T-helper 1 cell treated with Interleukin-12 subunit alpha and Interleukin-12 subunit beta and Interleukin-4 antibody, amounts not matched to agents 30 ng/mL and 1 ng/mL, for 36 hours (primary cell): ENCODE measurements around the gene CCR4. TPM values are rescaled to one million over a fixed set of nuclear protein-coding genes. Genes with fewer than 3 reads are reported as not detected.
"Not testable (repeated sequence)": the region's sequence is repeated elsewhere in the genome, so short reads cannot be mapped to it uniquely, and the experiment has no call there.

ENCODE experiments used
- intact Hi-C: fragments of 100-400 bp; cut with micrococcal nuclease; formaldehyde crosslinking; loops from one replicate; pipeline ENCODE4 v1.15.1; 2024
- total RNA-seq: library from RNA; stranded (reverse); gene quantifications from 2 replicates; pipeline ENCODE4 v1.2.3, GENCODE V29; 2022

CCR4 gene
- total RNA-seq = 42.5 and 43.6 TPM in 2 replicates

DNA sequence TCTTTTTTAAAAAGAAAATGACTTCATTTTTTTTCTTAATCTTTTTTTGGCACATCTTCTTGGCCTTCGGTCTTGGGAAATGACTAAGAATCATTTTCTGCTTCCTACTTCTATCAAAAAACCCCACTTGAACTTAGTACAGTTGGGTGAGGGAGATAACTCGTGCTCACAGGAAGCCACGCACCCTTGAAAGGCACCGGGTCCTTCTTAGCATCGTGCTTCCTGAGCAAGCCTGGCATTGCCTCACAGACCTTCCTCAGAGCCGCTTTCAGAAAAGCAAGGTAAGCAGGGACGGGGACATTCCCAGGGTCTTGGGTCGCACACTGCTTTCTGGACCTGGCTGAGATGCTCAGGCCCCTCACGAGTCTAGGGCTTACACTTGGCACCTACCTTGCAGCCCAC, at the start of gene CCR4:
Gene CCR4 (plus strand): TSS at position 235 of the 402 bp plus-strand sequence. CDS start 1,779 bp downstream, outside the sequence.
- intact Hi-C loops = loop anchor here (1.0 to 5.0 kb wide), 4 partner anchors 9 to 491 kb away; partner anchors contain the start of gene UBP1

DNA sequence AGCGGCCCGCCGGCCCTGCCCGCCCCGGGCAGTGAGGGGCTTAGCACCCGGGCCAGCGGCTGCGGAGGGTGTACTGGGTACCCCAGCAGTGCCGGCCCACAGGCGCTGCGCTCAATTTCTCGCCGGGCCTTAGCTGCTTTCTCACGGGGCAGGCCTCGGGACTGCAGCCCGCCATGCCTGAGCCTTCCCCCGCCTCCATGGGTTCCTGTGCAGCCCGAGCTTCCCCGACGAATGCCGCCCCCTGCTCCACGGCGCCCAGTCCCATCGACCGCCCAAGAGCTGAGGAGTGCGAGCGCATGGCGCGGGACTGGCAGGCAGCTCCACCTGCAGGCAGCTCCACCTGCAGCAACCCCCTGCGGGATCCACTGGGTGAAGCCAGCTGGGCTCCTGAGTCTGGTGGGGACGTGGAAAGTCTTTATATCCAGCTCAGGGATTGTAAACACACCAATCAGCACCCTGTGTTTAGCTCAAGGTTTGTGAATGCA, 48.5 kb upstream of the CCR4 start:
- intact Hi-C loops = loop anchor here (1.0 kb wide), 3 partner anchors 21 to 393 kb away; no protein-coding TSS in a partner anchor

DNA sequence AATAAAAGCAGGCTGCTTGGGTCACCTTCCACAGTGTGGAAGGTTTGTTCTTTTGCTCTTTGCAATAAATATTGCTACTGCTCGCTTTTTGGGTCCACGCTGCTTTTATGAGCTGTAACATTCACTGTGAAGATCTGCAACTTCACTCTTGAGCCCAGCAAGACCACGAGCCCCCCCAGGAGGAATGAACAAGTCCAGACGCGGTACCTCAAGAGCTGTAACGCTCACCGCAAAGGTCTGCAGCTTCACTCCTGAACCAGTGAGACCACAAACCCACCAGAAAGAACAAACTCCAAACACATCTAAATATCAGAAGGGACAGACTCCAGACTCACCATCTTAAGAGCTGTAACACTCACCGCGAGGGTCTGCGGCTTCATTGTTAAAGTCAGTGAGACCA, 47.5 kb upstream of the CCR4 start:
- intact Hi-C loops = loop anchor here (1.0 kb wide), 2 partner anchors 171 to 394 kb away; no protein-coding TSS in a partner anchor

DNA sequence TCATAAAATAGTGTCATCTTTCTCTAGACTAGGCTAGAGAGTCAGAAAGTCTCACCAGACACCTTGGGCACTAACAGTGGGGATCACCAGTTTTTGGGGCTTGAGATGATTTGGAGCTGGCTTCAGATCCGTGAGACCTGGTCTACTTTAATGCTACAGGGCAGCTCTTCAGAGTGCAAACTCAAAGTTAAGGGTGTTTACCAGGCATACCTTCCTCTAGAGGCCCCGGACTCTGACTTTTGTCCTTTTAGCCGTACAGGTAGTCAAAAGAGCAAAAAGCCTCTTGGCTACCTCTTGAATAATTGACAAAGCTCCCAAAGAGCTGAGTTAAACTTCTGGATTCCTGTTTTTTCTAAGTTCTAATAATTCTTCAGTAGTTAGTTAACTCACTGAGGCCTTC, 41.4 kb upstream of the CCR4 start:
- intact Hi-C loops = no loop called here

DNA sequence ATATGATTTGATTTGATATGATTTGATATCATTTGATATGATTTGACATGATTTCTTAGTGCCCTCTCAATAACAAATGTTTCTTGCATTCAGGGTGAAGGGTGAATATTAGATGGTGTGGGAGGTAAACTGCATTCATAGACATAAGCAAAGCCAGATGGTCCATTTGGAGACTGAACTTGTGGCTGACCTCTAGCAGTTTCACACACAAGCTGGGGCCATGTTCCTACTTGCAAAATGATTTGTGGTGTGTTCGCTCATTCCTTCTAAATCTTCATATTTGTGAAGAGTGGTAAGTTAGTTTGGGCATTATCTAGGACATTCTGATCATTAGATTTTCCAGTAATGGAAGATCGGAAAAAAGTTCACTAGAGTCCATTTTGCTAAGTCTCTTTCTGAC, 40.5 kb upstream of the CCR4 start:
- intact Hi-C loops = no loop called here

DNA sequence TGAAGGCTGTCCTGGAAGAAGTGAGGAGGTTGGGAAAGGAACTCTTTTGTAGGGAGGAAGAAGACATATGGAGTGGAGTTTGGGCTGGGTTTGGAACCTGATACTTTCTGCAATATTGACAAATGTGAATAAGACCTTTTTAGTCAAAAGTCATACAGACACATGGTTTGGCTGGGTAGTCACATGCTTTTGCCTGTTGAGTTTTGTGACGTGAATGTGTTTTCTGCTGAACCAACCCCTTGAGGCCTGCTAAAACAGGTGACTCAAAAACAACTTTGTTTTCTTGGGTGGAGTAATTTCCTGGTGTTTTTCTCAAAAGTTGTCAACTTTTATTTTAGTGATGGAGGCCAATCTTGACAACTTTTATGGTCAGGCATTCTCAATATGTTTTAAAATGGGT, 39.4 kb upstream of the CCR4 start:
- intact Hi-C loops = no loop called here

DNA sequence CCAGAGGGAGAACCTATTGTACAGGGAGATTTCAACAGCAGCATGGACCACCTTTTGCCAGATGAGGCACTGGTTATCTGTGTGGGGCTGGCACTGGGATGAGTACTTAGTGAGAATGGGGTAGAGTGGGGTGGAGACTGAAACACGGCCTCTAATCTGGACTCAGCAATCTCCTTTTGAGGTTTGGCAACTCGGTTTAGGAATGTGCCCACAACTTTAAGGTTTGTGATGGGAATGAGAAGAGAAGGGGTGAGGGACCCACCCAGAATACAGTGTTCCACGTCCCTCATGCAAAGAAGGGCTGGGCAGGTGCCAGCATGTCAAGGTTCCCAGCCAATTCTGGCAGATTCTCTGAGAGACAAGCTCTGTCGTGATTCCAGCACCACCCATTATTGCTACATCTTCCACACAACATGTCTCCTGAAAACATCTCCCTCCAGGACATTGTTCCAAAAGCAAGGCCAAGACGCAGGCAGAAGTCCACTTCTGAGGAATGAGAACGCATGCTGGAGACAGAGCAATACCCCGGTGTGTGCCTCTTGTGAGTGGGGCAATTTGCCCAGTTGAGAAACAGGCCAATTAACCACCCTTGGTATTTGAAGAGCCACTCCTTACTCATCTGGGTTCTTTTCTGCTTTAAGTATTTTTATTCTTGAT, 37.5 kb upstream of the CCR4 start:
- intact Hi-C loops = no loop called here

DNA sequence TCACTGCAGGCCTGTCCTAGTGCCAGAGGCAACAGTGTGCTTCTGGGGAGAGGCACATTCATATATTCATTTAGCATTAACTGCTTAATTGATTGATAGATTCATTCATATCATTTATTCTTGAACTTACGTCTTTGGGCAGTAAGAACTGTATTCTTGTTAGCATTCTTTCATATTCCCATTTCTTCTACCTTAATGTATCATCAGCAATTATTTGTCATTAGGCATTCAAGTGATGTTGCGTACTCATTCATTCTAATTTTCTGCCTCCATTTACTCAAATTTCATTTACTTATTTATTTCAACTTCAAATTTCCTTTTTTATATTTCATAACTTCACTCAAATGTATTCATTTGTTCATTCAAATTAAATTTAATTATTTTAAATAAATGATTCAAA, 31.5 kb upstream of the CCR4 start:
- intact Hi-C loops = no loop called here

DNA sequence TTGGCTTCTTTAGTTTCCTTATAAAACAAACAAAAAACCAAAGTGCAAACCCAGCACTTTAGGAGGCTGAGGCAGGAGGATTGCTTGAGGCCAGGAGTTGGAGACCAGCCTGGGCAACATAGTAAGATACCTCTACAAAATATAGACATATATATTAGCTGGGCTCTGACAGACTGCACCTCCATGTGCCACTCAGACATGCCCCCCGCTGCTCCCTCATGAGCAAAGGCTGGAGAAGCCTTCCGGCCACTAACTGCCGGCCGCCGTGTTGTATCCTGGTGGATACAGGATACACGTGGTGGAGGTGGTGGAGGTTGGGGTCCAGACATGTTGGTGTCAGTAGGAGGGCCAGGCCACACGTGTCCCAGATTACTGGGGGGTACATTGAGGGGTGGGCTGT, 29.4 kb upstream of the CCR4 start:
- intact Hi-C loops = no loop called here

DNA sequence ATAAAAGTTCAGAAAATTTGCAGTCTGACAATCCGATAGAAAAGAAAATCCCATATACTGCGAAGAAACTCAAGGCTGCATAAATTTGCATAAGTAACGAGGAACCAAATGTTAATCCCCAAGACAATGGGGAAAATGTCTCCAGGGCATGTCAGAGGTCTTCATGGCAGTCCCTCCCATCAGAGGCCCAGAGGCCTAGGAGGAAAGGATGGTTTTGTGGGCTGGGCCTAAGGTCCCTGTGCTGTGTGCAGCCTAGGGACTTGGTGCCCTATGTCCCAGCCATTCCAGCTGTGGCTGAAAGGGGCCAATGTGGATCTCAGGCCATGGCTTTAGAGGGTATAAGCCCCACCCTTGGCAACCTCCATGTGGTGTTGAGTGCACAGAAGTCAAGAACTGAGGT, 21.3 kb upstream of the CCR4 start:
- intact Hi-C loops = loop anchor here (5.0 kb wide), 1 partner anchor 48 kb away; no protein-coding TSS in a partner anchor

DNA sequence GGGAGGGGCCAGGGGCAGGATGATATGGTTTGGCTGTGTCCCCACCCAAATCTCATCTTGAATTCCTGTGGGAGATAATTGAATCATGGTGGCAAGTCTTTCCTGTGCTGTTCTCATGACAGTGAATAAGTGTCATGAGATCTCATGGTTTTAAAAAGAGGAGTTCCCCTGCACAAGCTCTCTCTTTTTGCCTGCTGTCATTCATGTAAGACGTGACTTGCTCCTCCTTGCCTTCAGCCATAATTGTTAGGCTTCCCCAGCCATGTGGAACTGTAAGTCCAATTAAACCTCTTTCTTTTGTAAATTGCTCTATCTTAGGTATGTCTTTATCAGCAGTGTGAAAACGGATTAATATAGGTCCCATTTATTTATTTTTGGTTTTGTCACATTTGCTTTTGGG, 20.2 kb upstream of the CCR4 start:
- intact Hi-C loops = loop anchor here (5.0 kb wide), 1 partner anchor 49 kb away; no protein-coding TSS in a partner anchor

DNA sequence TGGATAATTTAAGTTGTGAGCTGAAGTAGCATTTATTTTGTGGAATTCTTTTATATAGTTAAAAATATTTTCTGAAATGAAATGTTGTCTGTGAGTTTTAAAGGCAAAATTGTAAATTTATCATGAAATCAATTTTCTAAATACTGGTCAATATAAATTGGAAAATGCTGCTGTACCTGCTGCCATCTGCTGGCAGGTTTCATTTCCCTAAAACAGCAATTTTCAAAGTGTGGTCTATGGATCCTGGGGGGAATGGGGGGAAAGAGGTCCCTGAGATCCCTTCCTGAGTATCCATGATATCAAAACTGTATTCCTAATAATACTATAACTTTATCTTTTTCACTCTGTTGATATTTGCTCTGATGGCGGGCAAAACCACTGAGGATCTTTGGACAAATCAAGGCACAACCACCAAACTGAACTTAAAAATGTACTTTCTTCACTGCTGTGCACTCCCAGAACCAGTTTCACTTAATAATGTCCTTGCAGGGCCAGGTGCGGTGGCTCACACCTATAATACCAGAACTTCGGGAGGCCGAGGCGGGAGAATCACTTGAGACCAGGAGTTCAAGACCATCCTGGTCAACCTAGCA, 17.2 kb upstream of the CCR4 start:
- intact Hi-C loops = loop anchor here (1.0 to 5.0 kb wide), 4 partner anchors 52 to 424 kb away; no protein-coding TSS in a partner anchor

DNA sequence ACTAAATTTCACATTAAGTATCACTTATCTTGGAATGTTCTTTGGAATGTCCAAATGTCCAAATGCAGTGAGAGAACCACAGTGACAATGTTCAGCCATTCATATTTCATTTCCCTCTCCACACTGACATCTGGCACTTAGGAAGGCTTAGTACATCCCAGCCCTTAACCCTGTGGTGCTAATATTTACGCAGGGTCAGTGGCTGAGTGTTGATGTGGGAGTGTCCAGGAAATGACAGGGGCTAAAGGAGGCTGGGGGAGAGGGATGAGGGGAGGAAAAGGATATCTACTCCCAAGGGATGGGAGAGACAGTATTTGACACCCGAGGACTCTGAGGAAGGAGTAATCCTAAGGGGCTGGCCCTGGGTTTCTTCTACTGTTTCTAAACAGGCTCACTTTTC, 14.1 kb upstream of the CCR4 start:
- intact Hi-C loops = no loop called here

DNA sequence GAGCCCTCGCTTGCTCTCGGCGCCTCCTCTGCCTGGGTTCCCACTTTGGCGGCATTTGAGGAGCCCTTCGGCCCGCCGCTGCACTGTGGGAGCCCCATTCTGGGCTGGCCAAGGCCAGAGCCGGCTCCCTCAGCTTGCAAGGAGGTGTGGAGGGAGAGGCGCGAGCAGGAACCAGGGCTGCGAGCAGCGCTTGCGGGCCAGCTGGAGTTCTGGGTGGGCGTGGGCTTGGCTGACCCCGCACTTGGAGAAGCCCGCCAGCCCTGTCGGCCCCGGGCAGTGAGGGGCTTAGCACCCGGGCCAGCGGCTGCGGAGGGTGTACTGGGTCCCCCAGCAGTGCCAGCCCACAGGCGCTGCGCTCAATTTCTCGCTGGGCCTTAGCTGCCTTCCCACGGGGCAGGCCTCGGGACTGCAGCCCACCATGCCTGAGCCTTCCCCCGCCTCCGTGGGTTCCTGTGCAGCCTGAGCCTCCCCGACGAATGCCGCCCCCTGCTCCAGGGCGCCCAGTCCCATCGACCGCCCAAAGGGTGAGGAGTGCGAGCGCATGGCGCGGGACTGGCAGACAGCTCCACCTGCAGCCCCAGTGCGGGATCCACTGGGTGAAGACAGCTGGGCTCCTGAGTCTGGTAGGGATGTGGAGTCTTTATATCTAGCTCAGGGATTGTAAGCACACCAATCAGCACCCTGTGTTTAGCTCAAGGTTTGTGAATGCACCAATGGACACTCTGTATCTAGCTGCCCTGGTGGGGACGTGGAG, 11.7 kb upstream of the CCR4 start:
- intact Hi-C loops = not testable (repeated sequence)

DNA sequence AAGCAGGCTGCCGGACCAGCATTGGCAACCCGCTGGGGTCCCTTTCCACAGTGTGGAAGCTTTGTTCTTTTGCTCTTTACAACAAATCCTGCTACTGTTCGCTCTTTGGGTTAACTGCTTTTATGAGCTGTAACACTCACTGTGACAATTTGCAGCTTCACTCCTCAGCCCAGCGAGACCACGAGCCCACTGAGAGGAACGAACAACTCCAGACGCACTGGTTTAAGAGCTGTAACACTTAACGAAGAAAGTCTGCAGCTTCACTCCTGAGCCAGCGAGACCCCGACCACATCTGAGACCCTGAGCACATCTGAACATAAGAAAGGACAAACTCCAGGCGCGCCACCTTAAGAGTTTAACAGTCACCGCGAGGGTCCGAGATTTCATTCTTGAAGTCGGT, 10.7 kb upstream of the CCR4 start:
- intact Hi-C loops = no loop called here

DNA sequence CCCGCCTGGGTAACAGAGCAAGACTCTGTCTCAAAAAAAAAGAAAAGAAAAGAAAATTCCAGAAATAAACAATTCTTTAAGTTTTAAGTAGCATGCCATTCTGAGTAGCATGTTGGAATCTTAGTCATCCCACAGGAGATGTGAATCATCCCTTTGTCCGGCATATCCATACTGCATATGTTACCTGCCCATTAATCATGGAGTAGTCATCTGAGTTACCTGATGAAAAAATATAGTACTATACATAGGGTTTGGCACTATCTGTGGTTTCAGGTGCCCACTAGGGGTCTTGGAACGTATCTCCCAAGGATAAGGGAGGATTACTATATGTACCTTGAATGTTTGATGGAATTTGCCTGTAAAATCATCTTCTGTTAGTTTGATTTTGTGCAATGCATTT, 6.3 kb upstream of the CCR4 start:
- intact Hi-C loops = loop anchor here (5.0 kb wide), 2 partner anchors 442 to 772 kb away; partner anchors contain the start of gene CLASP2

DNA sequence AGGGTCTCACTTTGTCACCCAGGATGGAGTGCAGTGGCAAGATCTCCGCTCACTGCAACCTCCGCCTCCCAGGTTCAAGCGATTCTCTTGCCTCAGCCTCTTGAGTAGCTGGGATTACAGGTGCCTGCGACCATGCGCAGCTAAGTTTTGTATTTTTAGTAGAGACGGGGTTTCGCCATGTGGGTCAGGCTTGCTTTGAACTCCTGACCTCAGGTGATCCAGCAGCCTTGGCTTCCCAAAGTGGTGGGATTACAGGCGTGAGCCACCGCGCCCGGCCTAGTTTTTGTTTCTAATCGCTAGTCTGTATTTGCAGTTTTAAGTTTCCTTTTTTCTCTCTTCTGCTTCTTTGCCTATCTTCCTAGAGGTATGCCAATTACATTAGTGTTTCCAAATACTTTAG, 5.8 kb upstream of the CCR4 start:
- intact Hi-C loops = loop anchor here (5.0 kb wide), 2 partner anchors 442 to 772 kb away; partner anchors contain the start of gene CLASP2

DNA sequence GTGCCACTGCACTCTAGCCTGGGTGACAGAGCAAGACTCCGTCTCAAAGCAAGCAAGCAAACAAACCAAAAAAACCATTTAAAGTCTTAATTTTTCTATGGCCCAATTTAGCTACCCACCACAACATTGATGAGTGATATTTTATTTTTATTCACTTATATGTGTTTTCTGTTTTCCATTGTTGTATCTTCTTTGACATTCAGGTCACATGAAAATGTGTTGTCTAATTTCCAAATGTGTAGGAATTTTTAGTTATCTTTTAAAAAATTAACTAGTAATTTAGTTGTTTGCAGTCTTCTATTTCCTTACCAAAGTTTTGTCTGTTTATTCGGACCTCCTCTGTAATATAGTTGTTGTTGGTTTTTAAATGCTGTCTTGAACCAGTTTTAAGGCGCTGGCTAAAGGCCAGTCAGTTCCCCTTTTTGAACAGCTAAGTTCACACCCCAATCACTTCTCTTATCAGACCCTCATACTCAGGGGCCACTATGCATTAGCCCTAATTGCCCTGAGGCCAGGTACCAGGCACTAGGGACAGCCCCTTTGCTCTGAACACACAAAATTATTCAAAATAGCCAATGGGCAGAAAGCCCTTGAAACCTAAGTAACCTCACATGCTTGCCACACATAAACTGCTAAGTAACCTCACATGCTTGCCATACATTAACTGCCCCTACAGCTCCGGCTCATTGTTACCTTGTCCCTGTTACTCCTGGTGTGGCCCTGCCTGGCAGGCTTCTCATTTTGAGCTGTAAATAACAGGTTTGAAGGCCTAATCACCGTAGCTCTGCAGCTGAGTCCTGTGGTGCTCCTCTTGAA, 4.3 kb upstream of the CCR4 start:
- intact Hi-C loops = loop anchor here (1.0 to 5.0 kb wide), 14 partner anchors 76 to 848 kb away; partner anchors contain the start of genes CLASP2, CRTAP, GLB1 and TMPPE

DNA sequence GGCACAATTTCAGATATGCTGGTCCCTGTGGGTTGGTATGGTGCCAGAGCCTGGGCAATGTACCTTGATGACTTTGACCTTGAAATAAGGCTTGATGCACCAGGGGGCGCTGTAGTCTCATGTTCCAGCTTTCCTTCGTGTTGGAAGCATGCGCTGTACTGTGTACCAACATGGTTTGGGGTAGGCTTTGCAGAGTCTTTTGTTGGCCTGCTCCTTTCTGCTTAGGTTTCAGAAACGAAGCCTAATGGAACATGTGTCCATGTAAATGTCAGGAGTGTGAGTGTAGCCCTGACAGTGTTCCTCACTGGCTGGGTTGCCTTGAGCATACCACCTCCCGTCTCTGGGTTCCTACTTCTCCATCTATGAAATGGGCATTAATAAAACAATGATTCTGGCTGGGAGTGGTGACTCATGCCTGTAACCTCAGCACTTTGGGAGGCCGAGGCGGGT, 3.6 kb upstream of the CCR4 start:
- intact Hi-C loops = loop anchor here (1.0 to 5.0 kb wide), 14 partner anchors 75 to 847 kb away; partner anchors contain the start of genes CLASP2, CRTAP, GLB1 and TMPPE

DNA sequence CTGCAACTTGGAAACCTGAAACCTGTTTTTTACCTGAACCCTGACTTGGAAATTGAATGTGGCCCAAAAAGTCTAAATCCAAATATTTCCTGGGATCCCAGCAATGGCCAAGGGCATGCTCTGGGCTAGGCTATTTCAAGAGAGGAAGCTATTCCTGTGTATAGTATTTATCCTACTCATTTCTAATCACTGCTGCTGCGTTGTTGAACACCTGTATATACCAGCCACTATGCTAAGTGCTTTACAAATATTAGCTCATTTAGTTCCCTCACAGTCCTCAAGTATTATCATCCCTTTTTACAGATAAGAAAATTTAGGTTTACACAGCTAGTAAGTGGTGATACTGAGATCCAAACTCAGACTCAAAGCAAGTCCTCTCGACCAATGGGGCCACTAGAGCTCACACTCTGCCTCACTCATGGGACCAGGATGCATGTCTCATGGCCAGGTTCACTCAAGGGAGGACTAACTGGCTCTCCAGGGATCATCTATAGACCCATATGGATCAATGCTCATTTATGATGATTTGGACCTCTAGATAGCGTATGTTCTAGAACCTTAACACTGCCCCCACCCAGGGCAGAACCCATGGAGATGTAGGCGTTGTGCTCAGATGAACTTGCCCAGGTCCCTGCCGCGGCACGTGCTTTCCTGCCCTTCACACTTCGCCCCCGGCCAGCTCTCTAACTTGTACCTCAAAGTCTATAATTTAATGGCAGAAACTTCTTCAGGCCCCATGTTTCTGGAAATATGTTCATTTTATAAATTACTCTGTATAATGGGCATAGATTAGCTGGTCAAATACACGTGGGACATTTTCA, 2.6 kb upstream of the CCR4 start:
- intact Hi-C loops = loop anchor here (5.0 kb wide), 2 partner anchors 438 to 768 kb away; partner anchors contain the start of gene CLASP2
